SK-N-SH (cell line): ENCODE measurements around the gene VWC2L. TPM values are rescaled to one million over a fixed set of nuclear protein-coding genes. Genes with fewer than 3 reads are reported as not detected.
A peak's percentile ranks its signal among the peaks of the same experiment; 100 is the strongest.

Experiments
- CTCF ChIA-PET: fragments of 300-600, 350-600 bp; formaldehyde crosslinking; extraction: SDS; loops from one replicate; lab custom pipeline; 2021; lab: Yijun Ruan, JAX
- POLR2A ChIA-PET: fragments of 350-600 bp; sonication (Branson Sonifier 250); formaldehyde crosslinking; extraction: SDS; loops from one replicate; lab custom pipeline; 2020; ENCODE audit warnings: antibody characterized with exemption, inconsistent platforms; lab: Yijun Ruan, JAX
- DNase-seq: peaks from one replicate; pipeline ENCODE4 v3.0.0; 2012
- H2AFZ ChIP-seq: fragments of 200-600 bp; sonication (generic); 2 replicates; pipeline ENCODE4 v1.8.1; 2016; ENCODE audit warnings: antibody characterized with exemption, mild to moderate bottlenecking, low read depth
- H3F3A ChIP-seq: fragments of 200-600 bp; sonication (generic); replicated peaks from 2 replicates; pipeline ENCODE3; 2016; ENCODE audit warnings: antibody characterized with exemption, mild to moderate bottlenecking; ENCODE audit not compliant: insufficient read depth
- H3K27ac ChIP-seq, 2 experiments: fragments of 200-500 bp in 1 of 2; fragments of 200-600 bp in 1 of 2; sonication (Bioruptor generic) in 1 of 2; sonication (generic), shearing (Covaris generic) in 1 of 2; 2 replicates each; pipeline versions ENCODE4 v1.5.1 to v1.6.1; 2014 to 2016; ENCODE audit warnings: low read depth in 2 of 2, inconsistent platforms in 1 of 2, low read length in 1 of 2, mild to moderate bottlenecking in 1 of 2, mixed read lengths in 1 of 2
- H3K27me3 ChIP-seq: fragments of 200-600 bp; sonication (generic), shearing (Covaris generic); 2 replicates; pipeline ENCODE4 v1.6.1; 2016; ENCODE audit warnings: mixed run types; ENCODE audit not compliant: insufficient read depth
- H3K36me3 ChIP-seq, 2 experiments: fragments of 200-500 bp in 1 of 2; fragments of 200-600 bp in 1 of 2; sonication (Bioruptor generic) in 1 of 2; sonication (generic) in 1 of 2; replicated peaks in 1 of 2; 2 replicates each; pipeline versions ENCODE3 to v1.5.1; 2014 to 2016; ENCODE audit warnings: low read length in 1 of 2, mild to moderate bottlenecking in 1 of 2; ENCODE audit not compliant: insufficient read depth in 2 of 2, control insufficient read depth in 1 of 2
- H3K4me1 ChIP-seq, 2 experiments: fragments of 200-500 bp in 1 of 2; fragments of 200-600 bp in 1 of 2; sonication (Bioruptor generic) in 1 of 2; sonication (generic), shearing (Covaris generic) in 1 of 2; 2 replicates each; pipeline versions ENCODE4 v1.5.1 to v1.6.1; 2014 to 2016; ENCODE audit warnings: low read depth in 1 of 2, low read length in 1 of 2, mixed run types in 1 of 2; ENCODE audit not compliant: insufficient read depth in 2 of 2, control insufficient read depth in 1 of 2
- H3K4me2 ChIP-seq: fragments of 200-600 bp; sonication (generic), shearing (Covaris generic); 2 replicates; pipeline ENCODE4 v1.6.1; 2017; ENCODE audit warnings: mixed run types
- H3K4me3 ChIP-seq, 2 experiments: fragments of 200-500 bp in 1 of 2; fragments of 200-600 bp in 1 of 2; sonication (Bioruptor generic) in 1 of 2; sonication (generic), shearing (Covaris generic) in 1 of 2; 2 replicates each; pipeline versions ENCODE4 v1.5.1 to v1.8.1; 2014 to 2016; ENCODE audit warnings: low read depth in 2 of 2, inconsistent platforms in 1 of 2, low read length in 1 of 2, mild to moderate bottlenecking in 1 of 2, mixed read lengths in 1 of 2, moderate library complexity in 1 of 2
- H3K79me2 ChIP-seq: fragments of 200-600 bp; sonication (generic); 2 replicates; pipeline ENCODE4 v1.8.1; 2017; ENCODE audit warnings: mild to moderate bottlenecking; ENCODE audit not compliant: insufficient read depth
- H3K9ac ChIP-seq: fragments of 200-600 bp; sonication (generic); 2 replicates; pipeline ENCODE4 v1.6.1; 2017; ENCODE audit warnings: mixed run types
- H3K9me2 ChIP-seq: fragments of 200-600 bp; sonication (generic); 2 replicates; pipeline ENCODE4 v1.6.1; 2017; ENCODE audit warnings: mixed run types
- H3K9me3 ChIP-seq: fragments of 200-600 bp; sonication (generic); 2 replicates; pipeline ENCODE4 v1.6.1; 2017; ENCODE audit warnings: mixed run types, mild to moderate bottlenecking, moderate library complexity
- H4K20me1 ChIP-seq: fragments of 200-600 bp; sonication (generic); 2 replicates; pipeline ENCODE4 v1.6.1; 2017; ENCODE audit warnings: mild to moderate bottlenecking, mixed run types; ENCODE audit not compliant: insufficient read depth
- CHD2 ChIP-seq: fragments of 150-350 bp; IDR thresholded peaks from 2 replicates; pipeline ENCODE4 v1.6.1; 2018; ENCODE audit warnings: low read length; ENCODE audit not compliant: partially characterized antibody
- EP300 ChIP-seq, 2 experiments: IDR thresholded peaks; 2 replicates each; pipeline versions ENCODE4 v1.4.0 to v1.6.1; 2012; ENCODE audit warnings: borderline replicate concordance in 1 of 2, low read depth in 1 of 2, low read length in 1 of 2
- FOXM1 ChIP-seq: IDR thresholded peaks from 2 replicates; pipeline ENCODE4 v1.4.0; 2012; ENCODE audit warnings: low read depth, mild to moderate bottlenecking
- GATA2 ChIP-seq: sonication (generic); formaldehyde crosslinking; IDR thresholded peaks from 2 replicates; pipeline ENCODE4 v1.5.0; 2020; ENCODE audit warnings: mild to moderate bottlenecking, missing genetic modification reagents
- JUND ChIP-seq: IDR thresholded peaks from 2 replicates; pipeline ENCODE4 v1.4.0; 2012
- MXI1 ChIP-seq: IDR thresholded peaks from 2 replicates; pipeline ENCODE4 v1.6.1; 2012; ENCODE audit warnings: mild to moderate bottlenecking, low read depth, low read length, improper control_type of control experiment
- NFIC ChIP-seq: IDR thresholded peaks from 2 replicates; pipeline ENCODE4 v1.4.0; 2012; ENCODE audit warnings: borderline replicate concordance
- POLR2AphosphoS5 ChIP-seq: IDR thresholded peaks from 2 replicates; pipeline ENCODE4 v1.6.1; 2012; ENCODE audit warnings: low read depth, low read length
- RAD21 ChIP-seq: IDR thresholded peaks from 2 replicates; pipeline ENCODE4 v1.6.1; 2012; ENCODE audit warnings: mild to moderate bottlenecking, low read length
- RCOR1 ChIP-seq: fragments of 150-350 bp; IDR thresholded peaks from 2 replicates; pipeline ENCODE4 v1.6.1; 2017; ENCODE audit warnings: antibody characterized with exemption, low read length
- RFX5 ChIP-seq: IDR thresholded peaks from 2 replicates; pipeline ENCODE4 v1.6.1; 2012; ENCODE audit warnings: mild to moderate bottlenecking, improper control_type of control experiment, low read length
- RXRA ChIP-seq: IDR thresholded peaks from 2 replicates; pipeline ENCODE4 v1.4.0; 2012; ENCODE audit warnings: low read depth, mild to moderate bottlenecking, borderline replicate concordance
- SMC3 ChIP-seq: IDR thresholded peaks from 2 replicates; pipeline ENCODE4 v1.6.1; 2012; ENCODE audit warnings: low read depth, low read length, improper control_type of control experiment
- TEAD4 ChIP-seq: IDR thresholded peaks from 2 replicates; pipeline ENCODE4 v1.4.0; 2012; ENCODE audit warnings: mild to moderate bottlenecking, borderline replicate concordance; ENCODE audit not compliant: insufficient read depth
- WGBS: methylation state at CpG from one replicate; pipeline ENCODE4 v1.1.6; 2017; ENCODE audit warnings: low lambda C conversion rate; 5-methylcytosine and 5-hydroxymethylcytosine counted together
- polyA plus RNA-seq, 3 experiments: library from polyadenylated mRNA; depleted of rRNA; stranded (reverse); fragments of >200 nt; gene quantifications; 2 replicates each; pipeline ENCODE4 v1.2.3, GENCODE V29; 2012
- TF ChIP-seq, protein P1 (sequence below): fragments of 150-350 bp; IDR thresholded peaks from 2 replicates; pipeline ENCODE4 v1.6.1; 2017; ENCODE audit warnings: antibody characterized with exemption, low read length, low read depth, borderline replicate concordance
- TF ChIP-seq, protein P2 (sequence below): IDR thresholded peaks from 2 replicates; pipeline ENCODE4 v1.4.0; 2012; ENCODE audit warnings: low read depth
- TF ChIP-seq, protein P3 (sequence below): fragments of 150-350 bp; IDR thresholded peaks from 2 replicates; pipeline ENCODE4 v1.6.1; 2016; ENCODE audit warnings: mild to moderate bottlenecking, low read depth, low read length
- TF ChIP-seq, protein P4 (sequence below): IDR thresholded peaks from 2 replicates; pipeline ENCODE4 v1.4.0; 2012; ENCODE audit warnings: low read depth, borderline replicate concordance
- TF ChIP-seq, protein P5 (sequence below): fragments of 200-600 bp; sonication (generic); IDR thresholded peaks from 2 replicates; pipeline ENCODE4 v1.6.1; 2017; ENCODE audit warnings: antibody characterized with exemption, mild to moderate bottlenecking, moderate library complexity

VWC2L gene
- polyA plus RNA-seq, 1 of the 3 experiments (the other 2 are of a cell fraction) = not detected

DNA sequence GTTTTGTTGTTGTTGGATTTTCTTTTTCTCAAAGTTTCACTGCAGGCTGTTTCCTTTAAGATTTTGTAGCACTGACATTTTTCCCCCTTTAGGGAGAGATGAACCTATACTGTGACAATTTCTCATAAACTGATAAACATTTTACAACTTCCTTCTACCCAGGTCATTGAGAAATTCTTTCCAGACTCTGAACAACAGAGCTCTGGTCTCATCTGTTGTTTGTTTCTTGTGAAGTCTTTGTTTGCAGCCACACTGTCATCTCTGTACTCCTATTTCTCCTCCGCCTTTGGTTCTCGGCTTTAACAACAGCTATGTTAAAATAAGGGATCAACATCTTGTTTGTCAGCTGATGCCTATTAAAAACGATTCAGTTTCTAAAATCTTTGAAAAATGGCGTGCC is 167.6 kb downstream of the VWC2L start (continued):
- TF ChIP-seq, protein P1, sequence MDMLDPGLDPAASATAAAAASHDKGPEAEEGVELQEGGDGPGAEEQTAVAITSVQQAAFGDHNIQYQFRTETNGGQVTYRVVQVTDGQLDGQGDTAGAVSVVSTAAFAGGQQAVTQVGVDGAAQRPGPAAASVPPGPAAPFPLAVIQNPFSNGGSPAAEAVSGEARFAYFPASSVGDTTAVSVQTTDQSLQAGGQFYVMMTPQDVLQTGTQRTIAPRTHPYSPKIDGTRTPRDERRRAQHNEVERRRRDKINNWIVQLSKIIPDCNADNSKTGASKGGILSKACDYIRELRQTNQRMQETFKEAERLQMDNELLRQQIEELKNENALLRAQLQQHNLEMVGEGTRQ = no peak
- TF ChIP-seq NFIC = no peak

DNA sequence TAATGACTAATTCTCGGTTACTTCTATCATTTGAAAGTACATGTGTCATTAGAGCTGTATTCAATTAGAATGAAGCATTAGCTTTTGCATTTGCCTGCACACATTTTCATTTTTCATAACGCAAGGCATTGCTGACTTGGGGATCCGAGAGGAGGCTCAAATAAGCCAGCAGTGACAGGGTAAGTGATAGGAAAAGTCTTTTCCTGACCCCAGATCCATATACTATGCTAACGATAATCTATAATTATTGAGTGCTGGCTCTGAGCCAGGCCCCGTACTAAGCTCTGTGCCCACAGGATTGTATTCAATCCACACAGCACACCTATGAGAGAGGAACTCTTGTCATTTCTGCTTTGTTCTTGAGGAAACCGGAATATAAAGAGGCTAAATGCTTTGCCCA is 168.2 kb downstream of the VWC2L start:
- WGBS = 55% methylated on average over 6 of the region's 6 CpGs
- ChIA-PET CTCF (no interaction called here), POLR2A (no interaction called here)
- Histone ChIP-seq H3K79me2 (no peaks in the 10 kb centered on the region), H4K20me1 (no peaks in the 10 kb centered on the region), H3K9ac (no peak overlapping the region), H3K9me2 (no peaks in the 10 kb centered on the region), H3K27ac (no peak overlapping the region), H3F3A (no peaks in the 10 kb centered on the region), H3K27me3 (no peaks in the 10 kb centered on the region), H3K9me3 (no peaks in the 10 kb centered on the region), H3K36me3 (no peaks in the 10 kb centered on the region), H3K4me3 (no peak overlapping the region), H2AFZ (no peak overlapping the region), H3K4me1 (no peaks in the 10 kb centered on the region; a peak in 1 of 4 replicates), H3K4me2 (no peak overlapping the region)
- no peak for DNase-seq
- no peak for TF ChIP-seq POLR2AphosphoS5
- no peak for TF ChIP-seq EP300 (IDR thresholded peaks at IDR 0.05; ENCODE audit: borderline replicate concordance in 1 of 2, low read depth in 1 of 2, low read length in 1 of 2)
- TF ChIP-seq, protein P2, sequence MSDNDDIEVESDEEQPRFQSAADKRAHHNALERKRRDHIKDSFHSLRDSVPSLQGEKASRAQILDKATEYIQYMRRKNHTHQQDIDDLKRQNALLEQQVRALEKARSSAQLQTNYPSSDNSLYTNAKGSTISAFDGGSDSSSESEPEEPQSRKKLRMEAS = no peak

DNA sequence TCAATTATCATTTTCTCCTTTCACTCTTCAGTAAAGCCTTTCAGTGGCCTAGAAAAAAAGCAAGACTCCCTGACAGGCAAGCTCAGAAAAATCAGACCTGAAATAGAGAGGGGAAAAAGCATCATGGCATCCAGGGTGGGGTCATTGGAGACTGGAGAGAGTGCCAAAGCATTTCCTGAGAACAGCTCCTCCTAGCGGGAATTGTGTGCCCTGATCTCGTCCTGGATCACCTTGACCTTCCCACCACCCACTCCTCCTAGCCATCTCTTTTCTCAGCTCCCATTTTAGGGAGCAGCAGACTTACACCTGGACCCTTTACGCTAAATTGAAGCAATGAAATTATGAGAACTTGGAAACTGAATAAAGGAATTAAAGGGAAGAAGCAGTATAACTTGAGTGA is 176.6 kb downstream of the VWC2L start:
- Histone ChIP-seq H3K4me1 (no peaks in the 10 kb centered on the region; a peak in 1 of 4 replicates), H2AFZ (no peak overlapping the region), H3F3A (no peaks in the 10 kb centered on the region), H3K4me3 (peak overlapping the region in 1 of 2 experiments; percentile 28; a peak in 1 of 4 replicates), H3K36me3 (no peaks in the 10 kb centered on the region), H4K20me1 (no peaks in the 10 kb centered on the region), H3K27me3 (no peaks in the 10 kb centered on the region), H3K9me2 (no peaks in the 10 kb centered on the region), H3K79me2 (no peaks in the 10 kb centered on the region), H3K27ac (no peak overlapping the region), H3K9ac (no peak overlapping the region), H3K9me3 (no peaks in the 10 kb centered on the region), H3K4me2 (no peak overlapping the region)
- CTCF ChIA-PET = interaction anchor here (0.9 to 1.7 kb wide), 2 partner anchors 22 to 149 kb away, joined by 3 to 5 read pairs; no protein-coding TSS in a partner anchor
- TF ChIP-seq RXRA (no peak), JUND (no peak), EP300 (IDR thresholded peaks at IDR 0.05; ENCODE audit: borderline replicate concordance in 1 of 2, low read depth in 1 of 2, low read length in 1 of 2) (no peak), POLR2AphosphoS5 (no peak), RCOR1 (no peak), FOXM1 (no peak), MXI1 (no peak), RFX5 (no peak), TEAD4 (no peak), SMC3 (0 out of 2 replicates have a peak, but pooled peaks have one; percentile 6), GATA2 (CRISPR knock-in tag) (no peak), CHD2 (no peak), RAD21 (0 out of 2 replicates have a peak, but pooled peaks have one; percentile 5)
- TF ChIP-seq, protein P2 = no peak
- TF ChIP-seq, protein P3, sequence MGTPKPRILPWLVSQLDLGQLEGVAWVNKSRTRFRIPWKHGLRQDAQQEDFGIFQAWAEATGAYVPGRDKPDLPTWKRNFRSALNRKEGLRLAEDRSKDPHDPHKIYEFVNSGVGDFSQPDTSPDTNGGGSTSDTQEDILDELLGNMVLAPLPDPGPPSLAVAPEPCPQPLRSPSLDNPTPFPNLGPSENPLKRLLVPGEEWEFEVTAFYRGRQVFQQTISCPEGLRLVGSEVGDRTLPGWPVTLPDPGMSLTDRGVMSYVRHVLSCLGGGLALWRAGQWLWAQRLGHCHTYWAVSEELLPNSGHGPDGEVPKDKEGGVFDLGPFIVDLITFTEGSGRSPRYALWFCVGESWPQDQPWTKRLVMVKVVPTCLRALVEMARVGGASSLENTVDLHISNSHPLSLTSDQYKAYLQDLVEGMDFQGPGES = no peak
- TF ChIP-seq, protein P4, sequence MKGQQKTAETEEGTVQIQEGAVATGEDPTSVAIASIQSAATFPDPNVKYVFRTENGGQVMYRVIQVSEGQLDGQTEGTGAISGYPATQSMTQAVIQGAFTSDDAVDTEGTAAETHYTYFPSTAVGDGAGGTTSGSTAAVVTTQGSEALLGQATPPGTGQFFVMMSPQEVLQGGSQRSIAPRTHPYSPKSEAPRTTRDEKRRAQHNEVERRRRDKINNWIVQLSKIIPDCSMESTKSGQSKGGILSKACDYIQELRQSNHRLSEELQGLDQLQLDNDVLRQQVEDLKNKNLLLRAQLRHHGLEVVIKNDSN = no peak
- TF ChIP-seq, protein P1 = no peak
- TF ChIP-seq, protein P5, sequence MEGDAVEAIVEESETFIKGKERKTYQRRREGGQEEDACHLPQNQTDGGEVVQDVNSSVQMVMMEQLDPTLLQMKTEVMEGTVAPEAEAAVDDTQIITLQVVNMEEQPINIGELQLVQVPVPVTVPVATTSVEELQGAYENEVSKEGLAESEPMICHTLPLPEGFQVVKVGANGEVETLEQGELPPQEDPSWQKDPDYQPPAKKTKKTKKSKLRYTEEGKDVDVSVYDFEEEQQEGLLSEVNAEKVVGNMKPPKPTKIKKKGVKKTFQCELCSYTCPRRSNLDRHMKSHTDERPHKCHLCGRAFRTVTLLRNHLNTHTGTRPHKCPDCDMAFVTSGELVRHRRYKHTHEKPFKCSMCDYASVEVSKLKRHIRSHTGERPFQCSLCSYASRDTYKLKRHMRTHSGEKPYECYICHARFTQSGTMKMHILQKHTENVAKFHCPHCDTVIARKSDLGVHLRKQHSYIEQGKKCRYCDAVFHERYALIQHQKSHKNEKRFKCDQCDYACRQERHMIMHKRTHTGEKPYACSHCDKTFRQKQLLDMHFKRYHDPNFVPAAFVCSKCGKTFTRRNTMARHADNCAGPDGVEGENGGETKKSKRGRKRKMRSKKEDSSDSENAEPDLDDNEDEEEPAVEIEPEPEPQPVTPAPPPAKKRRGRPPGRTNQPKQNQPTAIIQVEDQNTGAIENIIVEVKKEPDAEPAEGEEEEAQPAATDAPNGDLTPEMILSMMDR = peak; percentile 46
- POLR2A ChIA-PET = no interaction called here
- 37% methylated on average over 3 of the region's 3 CpGs for WGBS
- no peak for DNase-seq
